Lower lobe of right lung (tissue), 2 donors: ENCODE results near the gene DAZL. TPM values are rescaled to one million over a fixed set of nuclear protein-coding genes. Genes with fewer than 3 reads are reported as not detected.

Source experiments
- ATAC-seq, 2 donors: fragments of 200-7000 bp; cut with Tn5 transposase; one replicate each; pipeline ENCODE4 v1.9.1; 2020 to 2022; ENCODE audit warnings: mild to moderate bottlenecking in 2 of 2, moderate library complexity in 2 of 2
- DNase-seq: peaks from one replicate; pipeline ENCODE4 v3.0.0-alpha.2; 2020
- H3K27ac ChIP-seq: fragments of 200-600 bp; one replicate; pipeline ENCODE4 v1.8.0; 2022
- H3K27me3 ChIP-seq: fragments of 200-600 bp; one replicate; pipeline ENCODE4 v1.8.0; 2022; ENCODE audit warnings: low read depth
- H3K36me3 ChIP-seq: fragments of 200-600 bp; one replicate; pipeline ENCODE4 v1.8.0; 2022; ENCODE audit warnings: mild to moderate bottlenecking
- H3K4me1 ChIP-seq: fragments of 200-600 bp; one replicate; pipeline ENCODE4 v1.8.0; 2022
- H3K4me3 ChIP-seq: fragments of 200-600 bp; one replicate; pipeline ENCODE4 v1.8.0; 2022; ENCODE audit warnings: mild to moderate bottlenecking
- H3K9me3 ChIP-seq: fragments of 200-600 bp; one replicate; pipeline ENCODE4 v1.8.0; 2022
- intact Hi-C: fragments of 100-400 bp; cut with DNase I; formaldehyde crosslinking; loops from one replicate; pipeline ENCODE4 v1.11.0; 2022
- total RNA-seq: library from RNA; stranded (reverse); fragmentation: NEBNext Ultra II Directional; extraction: Animal tissue kit (Norgen Biotek cat#: 25700); gene quantifications from one replicate; pipeline ENCODE4 v1.2.1, GENCODE V29; 2021
- TF ChIP-seq, protein P1 (sequence below): fragments of 200-600 bp; IDR thresholded peaks from one replicate; pipeline ENCODE4 v1.8.0; 2022; ENCODE audit warnings: antibody characterized with exemption, mild to moderate bottlenecking
- donor health status: DM: no; HTN: yes; CAD: no; lungs with severe emphysema.

DAZL gene
- total RNA-seq, 1 donor from 2014 or later, result not detected

DNA sequence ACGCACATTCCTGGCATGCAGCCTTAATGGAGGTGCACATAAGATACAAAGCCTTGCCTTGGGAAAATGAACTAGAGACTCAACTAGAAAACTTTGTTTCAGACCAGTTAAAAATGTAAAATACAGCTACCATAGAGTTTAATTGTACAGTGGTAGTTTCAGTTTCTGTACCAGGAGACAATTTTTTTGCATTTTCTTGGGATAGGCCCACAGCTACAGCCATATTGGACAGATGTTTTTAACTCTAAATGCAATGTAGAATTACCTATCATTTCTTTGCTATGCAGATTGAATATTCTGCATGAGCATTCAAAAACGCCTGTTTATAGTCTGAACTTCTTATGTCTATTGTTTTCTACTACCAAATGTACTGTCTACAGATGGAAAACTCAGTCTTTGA, 20.3 kb downstream of the DAZL start:
- intact Hi-C loops, result no loop called here
- H3K4me3 ChIP-seq, result no peak overlapping the region

DNA sequence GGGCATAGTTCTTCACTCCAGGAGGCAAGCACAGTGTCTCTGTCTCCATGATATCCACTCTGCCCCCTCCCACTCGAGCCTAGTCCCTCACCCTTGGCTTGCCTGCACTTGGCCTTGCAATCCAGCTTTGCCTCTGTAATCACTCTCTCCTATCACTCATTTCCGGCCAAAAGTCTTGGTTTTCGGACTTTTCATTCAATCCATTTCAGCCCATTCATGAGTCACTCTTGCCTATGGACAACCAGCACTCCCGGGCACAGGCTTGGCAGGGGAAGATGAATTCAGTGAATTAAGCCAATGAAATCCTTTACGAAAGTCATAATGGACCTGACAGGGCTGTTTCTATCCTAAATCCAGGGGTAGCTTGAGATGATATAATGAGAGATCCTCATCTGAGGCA, 21.7 kb downstream of the DAZL start:
- intact Hi-C loops, result no loop called here
- ATAC-seq (no peak), DNase-seq (no peak)
- TF ChIP-seq, protein P1, sequence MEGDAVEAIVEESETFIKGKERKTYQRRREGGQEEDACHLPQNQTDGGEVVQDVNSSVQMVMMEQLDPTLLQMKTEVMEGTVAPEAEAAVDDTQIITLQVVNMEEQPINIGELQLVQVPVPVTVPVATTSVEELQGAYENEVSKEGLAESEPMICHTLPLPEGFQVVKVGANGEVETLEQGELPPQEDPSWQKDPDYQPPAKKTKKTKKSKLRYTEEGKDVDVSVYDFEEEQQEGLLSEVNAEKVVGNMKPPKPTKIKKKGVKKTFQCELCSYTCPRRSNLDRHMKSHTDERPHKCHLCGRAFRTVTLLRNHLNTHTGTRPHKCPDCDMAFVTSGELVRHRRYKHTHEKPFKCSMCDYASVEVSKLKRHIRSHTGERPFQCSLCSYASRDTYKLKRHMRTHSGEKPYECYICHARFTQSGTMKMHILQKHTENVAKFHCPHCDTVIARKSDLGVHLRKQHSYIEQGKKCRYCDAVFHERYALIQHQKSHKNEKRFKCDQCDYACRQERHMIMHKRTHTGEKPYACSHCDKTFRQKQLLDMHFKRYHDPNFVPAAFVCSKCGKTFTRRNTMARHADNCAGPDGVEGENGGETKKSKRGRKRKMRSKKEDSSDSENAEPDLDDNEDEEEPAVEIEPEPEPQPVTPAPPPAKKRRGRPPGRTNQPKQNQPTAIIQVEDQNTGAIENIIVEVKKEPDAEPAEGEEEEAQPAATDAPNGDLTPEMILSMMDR, result no peak
- Histone ChIP-seq H3K4me3 (no peak overlapping the region), H3K9me3 (no peaks in the 10 kb centered on the region), H3K4me1 (no peaks in the 10 kb centered on the region), H3K36me3 (no peaks in the 10 kb centered on the region), H3K27ac (no peak overlapping the region), H3K27me3 (no peaks in the 10 kb centered on the region)

More for the DNA sequence above, 20.3 kb downstream of the DAZL start:
- Histone ChIP-seq H3K9me3 (no peaks in the 10 kb centered on the region), H3K27ac (no peak overlapping the region), H3K27me3 (no peaks in the 10 kb centered on the region), H3K4me1 (no peaks in the 10 kb centered on the region), H3K36me3 (no peaks in the 10 kb centered on the region)
- ATAC-seq, result no peak
- TF ChIP-seq, protein P1, result no peak
- no peak for DNase-seq

DNA sequence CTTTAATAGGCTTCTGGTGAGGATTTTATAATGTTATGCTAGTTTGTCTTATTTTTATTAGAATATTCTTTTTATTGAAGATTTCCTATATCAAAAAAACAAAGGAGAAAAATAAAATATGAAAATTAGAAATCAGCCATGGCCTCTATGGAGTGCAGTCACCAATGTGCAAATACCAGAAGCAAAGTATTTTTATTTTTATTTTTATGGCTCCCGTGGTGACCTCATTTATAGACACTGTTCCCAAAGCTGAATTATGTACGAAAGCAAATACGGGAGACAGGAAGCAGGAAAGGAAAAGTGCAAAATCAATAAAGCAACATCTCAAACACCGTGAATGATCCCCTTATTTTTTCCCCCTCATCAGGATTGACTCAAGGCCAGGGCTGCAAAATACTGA, 35.1 kb downstream of the DAZL start:
- no peaks in the 10 kb centered on the region for H3K36me3 ChIP-seq
- no peak for DNase-seq
- H3K9me3 ChIP-seq, result no peaks in the 10 kb centered on the region
- no peak for ATAC-seq
- TF ChIP-seq, protein P1, result no peak
- intact Hi-C loops, result no loop called here
- no peak overlapping the region for H3K27ac ChIP-seq
- H3K4me1 ChIP-seq, result no peaks in the 10 kb centered on the region
- no peak overlapping the region for H3K4me3 ChIP-seq
- H3K27me3 ChIP-seq, result no peaks in the 10 kb centered on the region

DNA sequence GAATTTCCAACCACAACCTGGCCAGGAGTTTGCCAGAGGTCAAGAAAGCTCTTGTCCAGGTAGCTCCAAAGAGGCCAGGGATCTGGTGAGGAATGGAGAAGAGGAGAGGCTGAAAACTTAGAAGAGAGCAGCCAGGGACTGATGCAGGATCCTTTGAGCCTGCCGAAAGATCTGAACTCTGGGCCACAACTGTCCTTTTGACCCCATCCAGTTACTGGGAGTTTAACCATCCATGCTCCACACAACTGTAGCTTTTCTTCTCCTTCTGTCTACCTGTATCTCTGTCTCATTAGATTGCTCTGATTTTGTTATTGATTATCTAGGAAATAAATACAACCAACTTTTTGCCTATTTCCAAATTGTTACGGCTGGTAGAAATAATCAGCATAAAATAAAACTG, 36.7 kb downstream of the DAZL start:
- Histone ChIP-seq H3K4me1 (no peaks in the 10 kb centered on the region), H3K36me3 (no peaks in the 10 kb centered on the region), H3K27ac (no peak overlapping the region), H3K9me3 (no peaks in the 10 kb centered on the region), H3K27me3 (no peaks in the 10 kb centered on the region), H3K4me3 (no peak overlapping the region)
- TF ChIP-seq, protein P1, result no peak
- ATAC-seq (no peak), DNase-seq (no peak)
- intact Hi-C loops, result no loop called here

DNA sequence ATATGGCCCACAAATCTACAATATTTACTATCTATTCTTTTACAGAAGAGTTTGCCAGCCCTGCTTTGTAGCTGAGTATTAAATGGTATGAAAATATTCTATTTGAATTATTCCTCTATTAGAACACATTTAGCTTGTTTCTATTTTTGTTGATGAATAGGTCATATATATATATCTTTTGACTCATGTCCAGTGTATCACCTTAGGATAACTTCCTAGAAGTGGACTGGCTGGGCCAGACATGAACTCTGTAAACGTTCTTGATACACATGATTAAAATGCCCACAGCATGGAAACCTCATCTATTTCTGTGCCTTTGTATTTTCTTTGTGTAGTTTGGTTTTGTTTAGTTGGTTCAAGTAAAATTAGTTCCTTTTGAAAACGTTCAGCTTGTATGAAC, 37.1 kb downstream of the DAZL start:
- ATAC-seq, result no peak
- TF ChIP-seq, protein P1, result no peak

More for the DNA sequence above, 37.1 kb downstream of the DAZL start:
- Histone ChIP-seq H3K27me3 (no peaks in the 10 kb centered on the region), H3K4me3 (no peak overlapping the region), H3K27ac (no peak overlapping the region), H3K4me1 (no peaks in the 10 kb centered on the region), H3K9me3 (no peaks in the 10 kb centered on the region), H3K36me3 (no peaks in the 10 kb centered on the region)
- DNase-seq, result no peak
- intact Hi-C loops, result no loop called here
